ENCODE results near the gene RPL37.
"Not testable (repeated sequence)": the region's sequence is repeated elsewhere in the genome, so short reads cannot be mapped to it uniquely, and the experiment has no call there.

Gene RPL37

DNA sequence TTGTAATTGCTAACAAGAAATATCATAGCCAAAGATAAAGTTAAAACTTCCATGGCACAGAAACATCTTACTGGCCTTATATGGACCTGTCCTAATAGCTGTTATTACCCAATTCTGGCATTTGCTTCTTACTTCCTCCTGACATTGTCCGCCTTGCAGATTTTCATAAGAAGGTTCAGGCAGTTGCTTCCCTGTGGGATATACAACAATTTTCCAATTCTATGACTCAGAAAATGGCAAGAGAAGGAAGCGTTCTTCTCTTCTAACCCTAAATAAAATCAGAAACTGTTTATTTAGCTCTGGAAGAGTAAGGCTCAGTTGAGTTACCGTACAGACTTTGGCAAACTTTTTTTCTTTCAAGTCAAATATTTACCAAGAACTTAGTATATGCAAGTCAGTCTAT, 38.5 kb downstream of the RPL37 start:
- DNase-seq, result no peak

- DNase-seq, result not testable (repeated sequence)
Measured at GRCh38 chr5:40794877-40795276, 40.1 kb downstream of the RPL37 start.

- not testable (repeated sequence) for DNase-seq
Measured at GRCh38 chr5:40794340-40794739, 40.7 kb downstream of the RPL37 start.

- not testable (repeated sequence) for DNase-seq
Measured at GRCh38 chr5:40792691-40793090, 42.3 kb downstream of the RPL37 start.

- DNase-seq, result no peak
Measured at GRCh38 chr5:40791715-40792139, 43.3 kb downstream of the RPL37 start.

DNA sequence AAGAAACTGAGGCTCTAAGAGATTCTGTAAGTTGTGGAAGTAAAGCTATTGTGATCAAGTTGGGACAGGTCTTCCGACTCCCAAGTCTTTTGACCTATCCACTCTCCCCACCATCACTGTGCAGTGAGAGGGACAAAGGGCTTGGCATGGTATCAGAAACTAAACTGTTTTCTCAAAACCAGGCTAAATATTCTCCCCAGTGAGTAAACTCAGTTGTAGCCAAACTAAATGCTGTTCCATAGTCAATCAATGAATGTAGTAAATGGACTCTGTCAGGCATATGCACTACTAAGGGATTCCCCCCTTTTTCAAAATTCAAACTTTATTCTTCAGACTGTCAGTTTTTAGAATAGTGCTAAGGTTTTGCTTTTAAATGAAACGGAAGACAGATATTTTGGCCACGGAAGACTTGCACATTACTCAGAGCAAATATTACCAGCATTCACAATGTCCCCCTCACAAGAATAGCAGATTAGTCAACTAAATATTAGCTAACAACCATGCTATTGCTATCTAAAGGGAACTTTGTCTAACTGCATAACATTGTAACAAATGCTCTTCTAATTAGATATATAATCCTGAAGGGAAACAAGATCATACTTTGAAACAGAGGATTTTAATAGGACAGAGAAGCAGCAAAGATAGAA, 44.0 kb downstream of the RPL37 start:
- DNase-seq, result no peak

- not testable (repeated sequence) for DNase-seq
Measured at GRCh38 chr5:40788941-40789340, 46.1 kb downstream of the RPL37 start.

GRCh38 chr5:40787986-40788385, 47.0 kb downstream of the RPL37 start:
- DNase-seq, result no peak

DNA sequence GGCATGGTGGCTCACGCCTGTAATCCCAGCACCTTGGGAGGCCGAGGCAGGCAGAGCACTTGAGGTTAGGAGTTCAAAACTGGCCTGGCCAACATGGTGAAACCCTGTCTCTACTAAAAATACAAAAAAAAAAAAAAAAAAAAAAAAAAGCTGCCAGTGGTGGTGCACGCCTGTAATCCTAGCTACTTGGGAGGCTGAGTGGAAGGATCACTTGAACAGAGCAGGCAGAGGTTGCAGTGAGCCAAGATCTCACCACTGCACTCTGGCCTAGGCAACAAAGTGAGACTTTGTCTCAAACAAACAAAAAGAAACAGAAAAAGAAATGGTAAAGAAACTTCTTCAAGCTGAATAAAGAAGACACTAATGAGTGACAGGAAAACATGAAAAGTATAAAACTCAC, 48.4 kb downstream of the RPL37 start:
- not testable (repeated sequence) for DNase-seq

DNA sequence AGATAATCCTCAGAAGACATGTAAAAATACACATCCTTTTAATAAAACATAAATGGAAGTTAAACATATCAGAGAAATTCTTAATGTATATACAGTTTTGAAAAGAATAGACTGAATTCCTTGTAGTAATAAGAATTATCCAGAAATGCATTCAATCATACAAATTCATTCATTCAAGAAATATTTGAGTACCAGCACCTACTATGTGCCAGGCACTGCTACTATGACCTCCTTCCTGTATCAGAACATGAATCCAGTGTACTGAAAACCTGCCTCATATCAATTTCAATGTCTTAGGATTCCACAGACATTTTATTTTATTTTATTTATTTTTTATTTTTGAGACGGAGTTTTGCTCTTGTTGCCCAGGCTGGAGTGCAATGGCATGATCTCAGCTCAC, 50.1 kb downstream of the RPL37 start:
- no peak for DNase-seq

DNA sequence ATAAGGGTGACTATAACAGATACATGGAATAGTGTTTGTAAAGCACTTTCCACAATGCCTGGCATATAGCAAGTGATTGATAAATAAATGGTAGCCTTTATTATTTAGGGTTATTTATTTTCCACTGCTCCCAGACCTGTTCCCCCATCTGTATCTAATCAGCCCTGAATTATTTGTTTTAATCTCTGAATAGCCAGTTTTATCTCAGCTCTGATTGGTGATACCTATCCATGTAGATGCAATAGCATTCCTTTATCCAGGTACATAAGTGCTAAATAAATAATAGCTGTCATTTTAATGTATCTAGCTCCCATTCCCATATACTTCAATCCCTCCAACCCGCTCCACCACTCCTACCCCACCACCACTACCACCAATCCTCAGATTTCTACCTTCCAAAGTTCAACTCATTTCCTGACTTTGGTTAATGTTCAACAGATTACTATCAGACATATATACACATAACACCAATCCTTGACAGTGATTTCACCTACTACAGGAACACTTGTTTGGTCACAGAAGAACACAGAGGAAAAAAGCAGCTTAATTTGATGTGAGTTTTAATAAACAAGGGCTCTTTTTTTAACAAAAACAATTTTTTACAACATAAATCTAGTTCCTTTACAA, 50.9 kb downstream of the RPL37 start:
- no peak for DNase-seq

DNA sequence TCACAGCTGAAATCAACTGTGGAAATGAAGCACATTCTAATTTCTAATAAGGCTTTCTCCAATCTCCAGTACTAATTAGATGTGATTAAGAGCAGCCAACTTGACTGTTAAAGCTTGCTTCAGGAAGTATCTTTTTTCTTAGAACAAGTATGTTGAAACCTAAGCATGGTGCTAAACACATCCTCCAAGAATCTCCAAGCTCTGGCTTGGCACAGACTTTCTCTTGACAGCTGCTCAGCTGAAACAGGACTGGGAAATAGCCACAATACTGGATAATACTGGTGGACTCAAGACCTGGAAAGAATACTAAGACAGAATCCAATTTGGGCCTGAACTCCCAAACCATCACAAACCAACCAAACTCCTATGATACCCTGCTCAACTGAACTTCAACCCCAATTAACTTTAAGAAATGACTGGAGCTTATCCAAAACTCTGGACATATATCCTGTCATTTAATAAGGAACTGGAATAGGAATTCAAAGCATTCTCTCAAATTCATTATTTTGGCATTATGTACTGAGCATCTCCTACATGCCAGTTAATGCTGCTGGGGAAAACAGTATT, 53.1 kb downstream of the RPL37 start:
- no peak for DNase-seq

GRCh38 chr5:40780858-40781257, 54.2 kb downstream of the RPL37 start:
- no peak for DNase-seq

GRCh38 chr5:40780199-40780598, 54.8 kb downstream of the RPL37 start:
- no peak for DNase-seq

- no peak for DNase-seq
Measured at GRCh38 chr5:40779561-40779960, 55.5 kb downstream of the RPL37 start.

GRCh38 chr5:40778133-40778532, 56.9 kb downstream of the RPL37 start:
- no peak for DNase-seq

GRCh38 chr5:40776658-40776977, 58.4 kb downstream of the RPL37 start:
- no peak for DNase-seq

- DNase-seq, result no peak
Measured at GRCh38 chr5:40775846-40776657, 59.0 kb downstream of the RPL37 start.

Data from CD4-positive, alpha-beta T cell treated with Interleukin-17A for 1 hour (primary cell).